Fibroblast of lung (primary cell): ENCODE data around the gene RTTN. TPM values are rescaled to one million over a fixed set of nuclear protein-coding genes. Genes with fewer than 3 reads are reported as not detected.
A peak's percentile ranks its signal among the peaks of the same experiment; 100 is the strongest.

Experiments used
- DNase-seq, 2 donors: peaks; one replicate each; pipeline versions ENCODE4 v3.0.0 to v3.0.0-alpha.2; 2010; ENCODE audit warnings: low read depth in 2 of 2
- H2AFZ ChIP-seq: 2 replicates; pipeline ENCODE4 v1.5.1; 2012; ENCODE audit warnings: low read length, control low read depth, inconsistent platforms
- H3K27ac ChIP-seq: 2 replicates; pipeline ENCODE4 v1.5.1; 2011; ENCODE audit warnings: low read length, control low read depth; ENCODE audit not compliant: insufficient read depth
- H3K27me3 ChIP-seq: 2 replicates; pipeline ENCODE4 v1.5.1; 2011; ENCODE audit warnings: mild to moderate bottlenecking, low read length; ENCODE audit not compliant: control insufficient read depth, insufficient read depth
- H3K36me3 ChIP-seq: 2 replicates; pipeline ENCODE4 v1.5.1; 2011; ENCODE audit warnings: low read length; ENCODE audit not compliant: control insufficient read depth, insufficient read depth
- H3K4me1 ChIP-seq: 2 replicates; pipeline ENCODE4 v1.5.1; 2011; ENCODE audit warnings: low read length; ENCODE audit not compliant: control insufficient read depth, insufficient read depth; ENCODE audit errors: extremely low read depth
- H3K4me2 ChIP-seq: 2 replicates; pipeline ENCODE4 v1.5.1; 2011; ENCODE audit warnings: low read length, control low read depth; ENCODE audit not compliant: insufficient read depth; ENCODE audit errors: extremely low read depth
- H3K4me3 ChIP-seq, 4 experiments: fragments of 200-600 bp in 1 of 4; sonication (generic) in 1 of 4; replicated peaks in 1 of 4; 2 replicates each; pipeline ENCODE4 v1.5.1; 2011 to 2016; ENCODE audit warnings: low read length in 4 of 4, low read depth in 3 of 4, mild to moderate bottlenecking in 3 of 4, control low read depth in 2 of 4, inconsistent platforms in 1 of 4, mixed read lengths in 1 of 4; ENCODE audit not compliant: insufficient read depth in 1 of 4; ENCODE audit errors: control extremely low read depth in 1 of 4
- H3K79me2 ChIP-seq: 2 replicates; pipeline ENCODE4 v1.5.1; 2012; ENCODE audit warnings: mild to moderate bottlenecking, low read length, inconsistent platforms; ENCODE audit not compliant: control insufficient read depth, insufficient read depth
- H3K9ac ChIP-seq: 2 replicates; pipeline ENCODE4 v1.5.1; 2011; ENCODE audit warnings: mild to moderate bottlenecking, low read length, control low read depth; ENCODE audit not compliant: insufficient read depth
- H3K9me3 ChIP-seq: 2 replicates; pipeline ENCODE4 v1.5.1; 2012; ENCODE audit warnings: low read depth, low read length; ENCODE audit not compliant: control insufficient read depth, insufficient read depth
- H4K20me1 ChIP-seq: 2 replicates; pipeline ENCODE4 v1.5.1; 2011; ENCODE audit warnings: low read length; ENCODE audit not compliant: control insufficient read depth, insufficient read depth; ENCODE audit errors: extremely low read depth
- EZH2 ChIP-seq: IDR thresholded peaks from 2 replicates; pipeline ENCODE4 v1.5.1; 2012; ENCODE audit warnings: low read length, control low read depth, mild to moderate bottlenecking; ENCODE audit errors: missing control alignments
- polyA plus RNA-seq, 2 donors: library from polyadenylated mRNA; depleted of rRNA in 1 of 2; stranded (reverse) in 1 of 2; unstranded in 1 of 2; fragments of >200 nt; gene quantifications; 2 replicates each; pipeline ENCODE4 v1.2.1, GENCODE V29; 2011 to 2012; ENCODE audit warnings: missing spikeins in 1 of 2
- total RNA-seq: library from RNA; depleted of rRNA; stranded (reverse); fragments of >200 nt; gene quantifications from 2 replicates; pipeline ENCODE4 v1.2.1, GENCODE V29; 2014
- TF ChIP-seq, protein P1 (sequence below), 2 donors: IDR thresholded peaks in 1 of 2; conservative IDR thresholded peaks in 1 of 2; 1 replicate in 1 of 2; 2 replicates in 1 of 2; pipeline ENCODE4 v1.5.1; 2011 to 2012; ENCODE audit warnings: low read length in 2 of 2, control low read depth in 1 of 2, inconsistent platforms in 1 of 2, low read depth in 1 of 2, mild to moderate bottlenecking in 1 of 2

The RTTN gene
- total and polyA plus RNA-seq, 2 donors (not counting 1 experiment from before 2014, with no cell fraction given), result 5.4 to 19.0 TPM

GRCh38 chr18:70197026-70197425 lies 8.5 kb downstream of the RTTN start:
- H4K20me1 ChIP-seq, result no peaks in the 10 kb centered on the region
- H3K79me2 ChIP-seq, result no peaks in the 10 kb centered on the region
- H3K27me3 ChIP-seq, result no peaks in the 10 kb centered on the region
- no peak overlapping the region for H2AFZ ChIP-seq
- no peaks in the 10 kb centered on the region for H3K9me3 ChIP-seq
- H3K4me2 ChIP-seq, result no peak overlapping the region
- H3K9ac ChIP-seq, result no peak overlapping the region
- no peak for DNase-seq
- H3K36me3 ChIP-seq, result peaks cover 6% of the 10 kb centered on the region
- H3K4me3 ChIP-seq, result no peak overlapping the region
- no peaks in the 10 kb centered on the region for H3K4me1 ChIP-seq
- TF ChIP-seq, protein P1, sequence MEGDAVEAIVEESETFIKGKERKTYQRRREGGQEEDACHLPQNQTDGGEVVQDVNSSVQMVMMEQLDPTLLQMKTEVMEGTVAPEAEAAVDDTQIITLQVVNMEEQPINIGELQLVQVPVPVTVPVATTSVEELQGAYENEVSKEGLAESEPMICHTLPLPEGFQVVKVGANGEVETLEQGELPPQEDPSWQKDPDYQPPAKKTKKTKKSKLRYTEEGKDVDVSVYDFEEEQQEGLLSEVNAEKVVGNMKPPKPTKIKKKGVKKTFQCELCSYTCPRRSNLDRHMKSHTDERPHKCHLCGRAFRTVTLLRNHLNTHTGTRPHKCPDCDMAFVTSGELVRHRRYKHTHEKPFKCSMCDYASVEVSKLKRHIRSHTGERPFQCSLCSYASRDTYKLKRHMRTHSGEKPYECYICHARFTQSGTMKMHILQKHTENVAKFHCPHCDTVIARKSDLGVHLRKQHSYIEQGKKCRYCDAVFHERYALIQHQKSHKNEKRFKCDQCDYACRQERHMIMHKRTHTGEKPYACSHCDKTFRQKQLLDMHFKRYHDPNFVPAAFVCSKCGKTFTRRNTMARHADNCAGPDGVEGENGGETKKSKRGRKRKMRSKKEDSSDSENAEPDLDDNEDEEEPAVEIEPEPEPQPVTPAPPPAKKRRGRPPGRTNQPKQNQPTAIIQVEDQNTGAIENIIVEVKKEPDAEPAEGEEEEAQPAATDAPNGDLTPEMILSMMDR (conservative IDR thresholded peaks at IDR 0.05 in 1 of 2, IDR thresholded peaks at IDR 0.05 in 1 of 2; ENCODE audit: low read depth in 1 of 2, low read length in 2 of 2), result no peak
- TF ChIP-seq EZH2, result no peak
- H3K27ac ChIP-seq, result no peak overlapping the region

GRCh38 chr18:70195852-70196434 lies 9.5 kb downstream of the RTTN start:
- H3K27me3 ChIP-seq, result no peaks in the 10 kb centered on the region
- TF ChIP-seq, protein P1 (conservative IDR thresholded peaks at IDR 0.05 in 1 of 2, IDR thresholded peaks at IDR 0.05 in 1 of 2; ENCODE audit: low read depth in 1 of 2, low read length in 2 of 2), result peak; percentile 86 to 89
- TF ChIP-seq EZH2, result no peak
- no peak overlapping the region for H3K4me3 ChIP-seq
- no peaks in the 10 kb centered on the region for H4K20me1 ChIP-seq
- no peak overlapping the region for H3K27ac ChIP-seq
- no peak overlapping the region for H3K9ac ChIP-seq
- no peaks in the 10 kb centered on the region for H3K79me2 ChIP-seq
- H3K4me1 ChIP-seq, result no peaks in the 10 kb centered on the region
- no peak overlapping the region for H2AFZ ChIP-seq
- H3K9me3 ChIP-seq, result no peaks in the 10 kb centered on the region
- no peak overlapping the region for H3K4me2 ChIP-seq
- DNase-seq, result peak; percentile 41 to 79
- peaks cover 4% of the 10 kb centered on the region for H3K36me3 ChIP-seq

DNA sequence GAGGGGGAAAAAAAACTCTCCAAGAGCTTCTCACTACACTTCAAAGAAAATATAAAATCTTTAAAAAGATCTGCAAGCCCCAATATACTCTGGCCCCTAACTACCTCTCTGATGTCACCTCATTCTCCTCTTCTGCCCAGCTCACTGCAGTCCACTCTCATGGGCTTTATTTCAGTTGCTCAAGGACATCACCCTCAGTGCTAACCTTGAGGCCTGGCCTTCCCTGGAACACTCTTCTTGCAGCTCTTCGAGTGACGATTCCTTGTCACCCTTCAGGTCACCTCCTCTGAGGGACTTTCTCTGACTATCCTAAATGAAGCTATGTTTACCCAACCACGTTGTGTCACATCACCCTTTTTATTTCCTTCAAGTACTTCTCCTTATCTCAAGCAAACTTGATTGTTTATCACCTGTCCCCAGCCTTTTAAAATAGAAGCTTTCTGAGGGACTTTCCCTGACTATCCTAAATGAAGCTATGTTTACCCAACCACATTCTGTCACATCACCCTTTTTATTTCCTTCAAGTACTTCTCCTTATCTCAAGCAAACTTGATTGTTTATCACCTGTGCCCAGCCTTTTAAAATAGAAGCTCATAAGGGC lies 10.4 kb downstream of the RTTN start:
- Histone ChIP-seq H3K27me3 (no peaks in the 10 kb centered on the region), H3K4me3 (no peak overlapping the region), H2AFZ (no peak overlapping the region), H4K20me1 (no peaks in the 10 kb centered on the region), H3K4me2 (no peak overlapping the region), H3K9me3 (no peaks in the 10 kb centered on the region), H3K9ac (no peak overlapping the region), H3K27ac (no peak overlapping the region), H3K4me1 (no peaks in the 10 kb centered on the region), H3K36me3 (peaks cover 4% of the 10 kb centered on the region), H3K79me2 (no peaks in the 10 kb centered on the region)
- DNase-seq, result no peak
- no peak for TF ChIP-seq EZH2
- TF ChIP-seq, protein P1 (conservative IDR thresholded peaks at IDR 0.05 in 1 of 2, IDR thresholded peaks at IDR 0.05 in 1 of 2; ENCODE audit: low read depth in 1 of 2, low read length in 2 of 2), result no peak
